NT2/D1 (cell line): ENCODE data around the gene KCNH3.

ENCODE experiments used
- SUZ12 ChIP-seq: IDR thresholded peaks from 2 replicates; pipeline ENCODE4 v1.6.1; 2011; ENCODE audit not compliant: insufficient read length, insufficient read depth; ENCODE audit errors: extremely low read depth
- YY1 ChIP-seq: IDR thresholded peaks from 2 replicates; pipeline ENCODE4 v1.6.1; 2011; ENCODE audit not compliant: insufficient read length, insufficient read depth
- ZNF274 ChIP-seq: IDR thresholded peaks from 2 replicates; pipeline ENCODE4 v1.6.1; 2011; ENCODE audit warnings: mild to moderate bottlenecking, low read depth, low read length

DNA sequence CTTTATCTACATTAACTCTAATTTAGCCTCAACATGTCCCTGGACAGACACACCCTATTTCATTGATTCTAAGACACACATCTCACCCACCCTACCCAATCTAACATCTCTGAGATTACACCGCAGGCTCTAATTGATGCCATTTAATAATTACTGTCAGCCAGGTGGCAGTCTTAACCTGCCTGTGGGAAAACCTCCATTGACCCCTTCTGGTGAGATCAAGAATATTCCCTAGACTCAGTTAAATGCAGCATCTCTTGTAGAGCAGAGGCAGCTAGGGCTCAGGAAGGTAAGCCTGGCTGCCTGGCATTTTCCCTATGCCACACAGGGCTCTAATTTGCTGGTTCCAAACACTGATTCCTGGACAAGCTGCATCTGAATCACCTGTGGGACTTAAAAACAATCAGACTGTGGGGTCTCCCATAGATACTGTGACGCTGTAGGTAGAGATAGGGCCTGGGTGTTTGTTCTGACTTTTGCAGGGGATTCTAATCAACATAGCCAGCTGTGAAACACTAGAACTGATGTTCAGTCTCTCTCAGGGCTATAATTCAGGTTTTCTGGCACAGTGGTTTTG lies 14.8 kb downstream of the KCNH3 start:
- TF ChIP-seq YY1 (no peak), ZNF274 (no peak), SUZ12 (no peak)
